GM12878 (cell line): ENCODE measurements around the gene BOD1L2. TPM values are rescaled to one million over a fixed set of nuclear protein-coding genes. Genes with fewer than 3 reads are reported as not detected.

Experiments used
- ATAC-seq: fragments of 200-7000 bp; cut with Tn5 transposase; 3 replicates; pipeline ENCODE4 v1.9.1; 2020; ENCODE audit warnings: mild to moderate bottlenecking, moderate library complexity
- BruUV-seq: library from RNA; stranded (reverse); fragments of 400-500 nt; replicated peaks from 2 replicates; lab custom pipeline; 2021; lab: Mats Ljungman, UMichigan
- CTCF ChIA-PET: fragments of 300-600 bp; sonication (Branson Sonifier 250); formaldehyde crosslinking; extraction: SDS; loops from one replicate; lab custom pipeline; 2021; ENCODE audit warnings: inconsistent platforms; lab: Yijun Ruan, JAX
- POLR2A ChIA-PET: fragments of 350-600 bp; formaldehyde crosslinking; extraction: SDS; loops from one replicate; lab custom pipeline; 2021; ENCODE audit warnings: inconsistent platforms; lab: Charles Lee
- RAD21 ChIA-PET: fragments of 300-600 bp; sonication (Branson Sonifier 250); formaldehyde crosslinking; loops from one replicate; lab custom pipeline; 2023; ENCODE audit warnings: antibody characterized with exemption; ENCODE audit not compliant: unreplicated experiment; lab: Charles Lee
- SMC1A ChIA-PET: fragments of 300-600 bp; sonication (Branson Sonifier 250); formaldehyde crosslinking; loops from one replicate; lab custom pipeline; 2023; ENCODE audit not compliant: unreplicated experiment, uncharacterized antibody; lab: Charles Lee
- DNase-seq: peaks from one replicate; pipeline ENCODE4 v3.0.0-alpha.2; 2011; ENCODE audit warnings: low read depth, low spot score
- FAIRE-seq: peaks from 3 replicates; lab custom pipeline; 2011; peaks lifted over from hg19 to GRCh38; lab: Jason Lieb, UNC
- H2AFZ ChIP-seq: 2 replicates; pipeline ENCODE4 v1.6.0; 2011; ENCODE audit warnings: low read depth, low read length, control low read depth; ENCODE audit not compliant: control insufficient read depth
- H3K27ac ChIP-seq: 2 replicates; pipeline ENCODE4 v1.5.1; 2011; ENCODE audit warnings: control low read depth; ENCODE audit not compliant: control insufficient read depth, insufficient read depth
- H3K27me3 ChIP-seq, 2 experiments: replicated peaks in 1 of 2; 2 replicates each; pipeline versions ENCODE4 v1.6.0 to v1.6.1; 2011; ENCODE audit warnings: low read length in 1 of 2; ENCODE audit not compliant: control insufficient read depth in 2 of 2, insufficient read depth in 2 of 2
- H3K36me3 ChIP-seq, 2 experiments: 2 replicates each; pipeline ENCODE4 v1.5.1; 2011; ENCODE audit warnings: low read length in 1 of 2; ENCODE audit not compliant: control insufficient read depth in 2 of 2, insufficient read depth in 2 of 2
- H3K4me1 ChIP-seq: 2 replicates; pipeline ENCODE4 v1.6.1; 2011; ENCODE audit warnings: mild to moderate bottlenecking, low read length, moderate library complexity, mixed read lengths; ENCODE audit not compliant: control insufficient read depth, insufficient read depth
- H3K4me2 ChIP-seq: 2 replicates; pipeline ENCODE4 v1.6.0; 2011; ENCODE audit warnings: control low read depth; ENCODE audit not compliant: control insufficient read depth, insufficient read depth
- H3K4me3 ChIP-seq: fragments of 200-600 bp; sonication (generic); 2 replicates; pipeline ENCODE4 v1.5.1; 2016
- H3K79me2 ChIP-seq: 2 replicates; pipeline ENCODE4 v1.6.0; 2011; ENCODE audit warnings: low read length; ENCODE audit not compliant: control insufficient read depth, insufficient read depth
- H3K9ac ChIP-seq: 2 replicates; pipeline ENCODE4 v1.8.0; 2011; ENCODE audit warnings: low read length, control low read depth, mixed read lengths; ENCODE audit not compliant: control insufficient read depth, insufficient read depth
- H3K9me3 ChIP-seq: replicated peaks from 3 replicates; pipeline ENCODE4 v1.5.1; 2011; ENCODE audit warnings: mild to moderate bottlenecking, low read length; ENCODE audit not compliant: control insufficient read depth, insufficient read depth
- H4K20me1 ChIP-seq: 2 replicates; pipeline ENCODE4 v1.6.0; 2011; ENCODE audit not compliant: control insufficient read depth, insufficient read depth
- CBFB ChIP-seq: IDR thresholded peaks from 2 replicates; pipeline ENCODE4 v1.6.1; 2016; ENCODE audit warnings: antibody characterized with exemption, low read depth
- DPF2 ChIP-seq: fragments of 450-650 bp; IDR thresholded peaks from 2 replicates; pipeline ENCODE4 v1.6.1; 2017; ENCODE audit warnings: mild to moderate bottlenecking
- KLF5 ChIP-seq: fragments of 450-650 bp; IDR thresholded peaks from 2 replicates; pipeline ENCODE4 v1.6.1; 2014; ENCODE audit warnings: mild to moderate bottlenecking; ENCODE audit not compliant: partially characterized antibody
- MLLT1 ChIP-seq: fragments of 450-650 bp; IDR thresholded peaks from 2 replicates; pipeline ENCODE4 v1.6.1; 2016; ENCODE audit warnings: mild to moderate bottlenecking
- NFYB ChIP-seq: IDR thresholded peaks from 2 replicates; pipeline ENCODE4 v1.6.1; 2011; ENCODE audit warnings: low read depth, mild to moderate bottlenecking, low read length, improper control_type of control experiment, moderate library complexity; ENCODE audit not compliant: insufficient read depth
- PML ChIP-seq: IDR thresholded peaks from 2 replicates; pipeline ENCODE4 v1.6.1; 2012; ENCODE audit warnings: low read length, inconsistent platforms
- SMAD1 ChIP-seq: fragments of 450-650 bp; IDR thresholded peaks from 2 replicates; pipeline ENCODE4 v1.6.1; 2018; ENCODE audit warnings: mild to moderate bottlenecking, low read depth; ENCODE audit not compliant: partially characterized antibody
- SREBF1 ChIP-seq: IDR thresholded peaks from 2 replicates; pipeline ENCODE4 v1.6.1; 2012; ENCODE audit warnings: mild to moderate bottlenecking, low read length
- TCF12 ChIP-seq: IDR thresholded peaks from 2 replicates; pipeline ENCODE4 v1.6.1; 2011; ENCODE audit warnings: low read depth, mild to moderate bottlenecking, low read length
- TCF7 ChIP-seq: IDR thresholded peaks from 2 replicates; pipeline ENCODE4 v1.6.1; 2014; ENCODE audit warnings: antibody characterized with exemption, borderline replicate concordance
- USF2 ChIP-seq: IDR thresholded peaks from 2 replicates; pipeline ENCODE4 v1.6.1; 2011; ENCODE audit warnings: low read depth, low read length, improper control_type of control experiment, borderline replicate concordance
- ZBED1 ChIP-seq: IDR thresholded peaks from 2 replicates; pipeline ENCODE4 v1.6.1; 2016; ENCODE audit warnings: borderline replicate concordance
- WGBS: methylation state at CpG from one replicate; pipeline ENCODE4 v1.1.6; 2016; ENCODE audit warnings: low lambda C conversion rate; ENCODE audit not compliant: insufficient replicate concordance, insufficient coverage; ENCODE audit errors: missing lambda C conversion rate; 5-methylcytosine and 5-hydroxymethylcytosine counted together
- in situ Hi-C: fragments of 300-500 bp; cut with MboI; formaldehyde crosslinking; loops from 9 replicates; pipeline ENCODE4 v1.14.3; 2018; ENCODE audit warnings: mixed read lengths
- intact Hi-C: fragments of 100-400 bp; cut with micrococcal nuclease; formaldehyde crosslinking; loops from one replicate; pipeline ENCODE4 v1.14.2; 2022; ENCODE audit not compliant: unreplicated experiment
- polyA plus RNA-seq, 11 experiments: library from polyadenylated mRNA; depleted of rRNA in 4 of 11; unstranded in 6 of 11; stranded (reverse) in 5 of 11; fragments of >200 nt; fragmentation: Nextera tagmentation in 4 of 11; fragmentation: Illumina TruSeq in 1 of 11; extraction: Ambion mirVana in 4 of 11; extraction: Trizol in 1 of 11; gene quantifications; 1 replicate in 1 of 11; 2 replicates in 10 of 11; pipeline versions ENCODE4 v1.2.1 to v1.2.3, GENCODE V29; 2011 to 2016; ENCODE audit warnings: inconsistent platforms in 2 of 11, missing spikeins in 2 of 11, low read depth in 1 of 11
- total RNA-seq, 4 experiments: library from RNA; depleted of rRNA in 3 of 4; stranded (reverse); fragments of >200 nt in 3 of 4; fragmentation: Illumina TruSeq in 1 of 4; extraction: Trizol in 1 of 4; gene quantifications; 2 replicates each; pipeline versions ENCODE4 v1.2.1 to v1.2.3, GENCODE V29; 2013 to 2021
- TF ChIP-seq, protein P1 (sequence below): fragments of 450-650 bp; IDR thresholded peaks from 2 replicates; pipeline ENCODE4 v1.6.1; 2017; ENCODE audit warnings: borderline replicate concordance

BOD1L2 gene
- total and polyA plus RNA-seq, 10 of the 15 experiments (the other 5 are each of a cell fraction or from before 2014, with no cell fraction given) = not detected

GRCh38 chr18:57175532-57175931 lies 28.6 kb downstream of the BOD1L2 start (continued):
- TF ChIP-seq USF2 = no peak
- no peak for TF ChIP-seq TCF12
- no peak for TF ChIP-seq ZBED1
- no peak for TF ChIP-seq KLF5
- TF ChIP-seq SMAD1 = no peak
- TF ChIP-seq DPF2 = no peak
- TF ChIP-seq CBFB = no peak
- TF ChIP-seq SREBF1 = no peak
- TF ChIP-seq, all 136 proteins: peak for 0

DNA sequence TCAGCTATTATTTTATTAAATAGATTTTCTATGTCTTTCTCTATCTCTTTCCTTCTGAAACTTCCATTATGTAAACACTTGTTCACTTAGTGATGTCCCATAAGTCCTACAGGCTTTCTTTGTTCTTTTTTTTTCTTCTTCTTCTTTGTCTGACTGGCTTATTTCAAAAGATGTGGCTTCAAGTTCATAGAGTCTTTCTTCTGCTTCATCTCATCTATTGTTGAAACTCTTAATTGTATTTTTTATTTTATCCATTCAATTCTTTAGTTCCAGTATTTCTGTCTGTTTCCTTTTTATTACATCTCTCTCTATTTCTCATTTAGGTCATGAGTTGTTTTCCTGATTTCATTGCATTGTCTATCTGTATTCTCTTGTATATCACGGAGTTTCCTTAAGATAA lies 38.5 kb downstream of the BOD1L2 start:
- no peaks in the 10 kb centered on the region; a peak in 1 of 4 replicates for H3K27me3 ChIP-seq
- H2AFZ ChIP-seq = no peak overlapping the region
- H3K36me3 ChIP-seq = no peaks in the 10 kb centered on the region
- no peak overlapping the region for H3K27ac ChIP-seq
- no peak overlapping the region for H3K9ac ChIP-seq
- RAD21 ChIA-PET = no interaction called here
- TF ChIP-seq NFYB (no peak), PML (no peak), TCF7 (no peak), MLLT1 (no peak)
- TF ChIP-seq, protein P1, sequence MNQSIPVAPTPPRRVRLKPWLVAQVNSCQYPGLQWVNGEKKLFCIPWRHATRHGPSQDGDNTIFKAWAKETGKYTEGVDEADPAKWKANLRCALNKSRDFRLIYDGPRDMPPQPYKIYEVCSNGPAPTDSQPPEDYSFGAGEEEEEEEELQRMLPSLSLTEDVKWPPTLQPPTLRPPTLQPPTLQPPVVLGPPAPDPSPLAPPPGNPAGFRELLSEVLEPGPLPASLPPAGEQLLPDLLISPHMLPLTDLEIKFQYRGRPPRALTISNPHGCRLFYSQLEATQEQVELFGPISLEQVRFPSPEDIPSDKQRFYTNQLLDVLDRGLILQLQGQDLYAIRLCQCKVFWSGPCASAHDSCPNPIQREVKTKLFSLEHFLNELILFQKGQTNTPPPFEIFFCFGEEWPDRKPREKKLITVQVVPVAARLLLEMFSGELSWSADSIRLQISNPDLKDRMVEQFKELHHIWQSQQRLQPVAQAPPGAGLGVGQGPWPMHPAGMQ = no peak
- TF ChIP-seq, all 136 proteins: peak for 0
- in situ Hi-C loops = no loop called here
- Histone ChIP-seq H3K4me3 (no peak overlapping the region), H3K9me3 (peaks cover 6% of the 10 kb centered on the region; the same call in 2 of the 3 replicates), H4K20me1 (no peaks in the 10 kb centered on the region), H3K4me2 (no peak overlapping the region), H3K4me1 (no peaks in the 10 kb centered on the region), H3K79me2 (no peaks in the 10 kb centered on the region)
- 0% methylated on average over 1 of the region's 1 CpG for WGBS
- intact Hi-C loops = no loop called here
- FAIRE-seq (no peak), DNase-seq (no peak), ATAC-seq (no peak)
- ChIA-PET CTCF (interaction anchor here (0.6 kb wide), 1 partner anchor 317 kb away, joined by 3 read pairs; no protein-coding TSS in a partner anchor), POLR2A (no interaction called here), SMC1A (no interaction called here)
- BruUV-seq = no TSS peak
